Loucy (cell line): ENCODE data around the gene SLFN12L.

Experiments used
- EZH2phosphoT487 ChIP-seq: fragments of 200-600 bp; IDR thresholded peaks from 2 replicates; pipeline ENCODE4 v1.6.1; 2018; ENCODE audit warnings: antibody characterized with exemption, mild to moderate bottlenecking, moderate library complexity, borderline replicate concordance
- TF ChIP-seq, protein P1 (sequence below): fragments of 200-600 bp; sonication (generic); conservative IDR thresholded peaks from 2 replicates; pipeline ENCODE4 v1.5.1; 2014; ENCODE audit warnings: mild to moderate bottlenecking, antibody characterized with exemption, low read length

DNA sequence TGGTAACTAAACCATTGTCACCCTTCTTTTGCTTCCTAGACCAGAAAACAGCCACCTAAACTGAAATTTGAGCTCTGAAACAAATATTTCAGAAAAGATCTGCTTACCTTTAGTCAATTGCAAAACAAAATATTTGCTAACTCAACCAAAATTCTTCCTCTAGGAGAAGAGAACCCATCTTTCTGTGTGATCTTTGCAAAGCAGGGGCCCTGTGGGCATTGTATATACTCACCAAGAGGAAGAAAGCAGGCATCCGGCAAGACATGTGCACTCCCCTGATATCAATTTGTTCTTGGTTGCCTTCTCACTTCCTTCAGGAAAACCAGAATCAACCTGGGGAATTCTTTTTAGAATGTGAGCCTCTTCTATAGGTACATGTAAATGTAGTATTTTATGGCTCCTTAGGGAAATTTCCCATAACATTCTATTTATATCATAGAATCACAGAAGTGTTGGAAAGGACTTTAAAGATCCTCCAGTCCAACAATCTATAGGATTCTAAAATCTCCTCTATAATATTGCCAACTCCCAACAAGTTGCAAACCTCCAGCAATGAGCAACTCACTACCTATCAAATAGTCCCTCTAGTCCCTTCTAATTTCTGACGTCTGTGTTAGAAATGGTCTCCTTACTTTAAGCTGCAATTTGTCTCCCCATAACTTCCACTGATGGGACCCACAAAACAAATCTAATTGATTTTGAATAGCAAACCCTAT lies 22.2 kb upstream of the SLFN12L start:
- TF ChIP-seq, protein P1, sequence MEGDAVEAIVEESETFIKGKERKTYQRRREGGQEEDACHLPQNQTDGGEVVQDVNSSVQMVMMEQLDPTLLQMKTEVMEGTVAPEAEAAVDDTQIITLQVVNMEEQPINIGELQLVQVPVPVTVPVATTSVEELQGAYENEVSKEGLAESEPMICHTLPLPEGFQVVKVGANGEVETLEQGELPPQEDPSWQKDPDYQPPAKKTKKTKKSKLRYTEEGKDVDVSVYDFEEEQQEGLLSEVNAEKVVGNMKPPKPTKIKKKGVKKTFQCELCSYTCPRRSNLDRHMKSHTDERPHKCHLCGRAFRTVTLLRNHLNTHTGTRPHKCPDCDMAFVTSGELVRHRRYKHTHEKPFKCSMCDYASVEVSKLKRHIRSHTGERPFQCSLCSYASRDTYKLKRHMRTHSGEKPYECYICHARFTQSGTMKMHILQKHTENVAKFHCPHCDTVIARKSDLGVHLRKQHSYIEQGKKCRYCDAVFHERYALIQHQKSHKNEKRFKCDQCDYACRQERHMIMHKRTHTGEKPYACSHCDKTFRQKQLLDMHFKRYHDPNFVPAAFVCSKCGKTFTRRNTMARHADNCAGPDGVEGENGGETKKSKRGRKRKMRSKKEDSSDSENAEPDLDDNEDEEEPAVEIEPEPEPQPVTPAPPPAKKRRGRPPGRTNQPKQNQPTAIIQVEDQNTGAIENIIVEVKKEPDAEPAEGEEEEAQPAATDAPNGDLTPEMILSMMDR, result no peak
- TF ChIP-seq EZH2phosphoT487, result no peak
